ENCODE results near the gene LARP1. TPM values are rescaled to one million over a fixed set of nuclear protein-coding genes. Genes with fewer than 3 reads are reported as not detected.

The LARP1 gene
- total RNA-seq, 1 donor: 124 TPM

DNA sequence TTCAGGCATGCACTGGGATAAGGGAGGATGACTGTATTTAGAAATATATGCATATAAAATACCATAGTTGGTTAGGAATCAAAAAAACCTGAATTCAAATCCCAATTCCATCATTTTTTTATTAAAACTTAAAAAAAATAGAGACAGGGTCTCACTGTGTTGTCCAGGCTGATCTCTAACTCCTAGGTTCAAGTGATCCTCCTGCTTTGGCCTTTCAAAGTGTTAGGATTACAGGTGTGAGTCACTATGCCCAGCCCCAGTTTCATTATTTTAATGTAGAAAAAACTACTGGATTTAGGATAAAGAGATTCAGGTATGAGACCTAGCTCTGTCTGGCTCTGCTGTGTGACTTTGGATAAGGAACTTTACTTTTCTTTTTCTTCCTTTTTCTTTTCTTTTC is 3.3 kb upstream of the LARP1 start:
- Histone ChIP-seq H3K79me2 (ENCODE audit: insufficient read depth, low read length) (peaks cover 19% of the 10 kb centered on the region), H3K4me1 (ENCODE audit: insufficient read depth, low read length) (peaks cover 17% of the 10 kb centered on the region), H3K27ac (ENCODE audit: low read depth, low read length) (no peak overlapping the region), H3K4me3 (ENCODE audit: insufficient read depth, low read length) (no peak overlapping the region), H2AFZ (ENCODE audit: low read length) (no peak overlapping the region), H3K9me3 (ENCODE audit: low read depth, low read length) (no peaks in the 10 kb centered on the region), H3K36me3 (ENCODE audit: insufficient read depth, low read length) (no peaks in the 10 kb centered on the region), H3K4me2 (ENCODE audit: insufficient read depth, low read length) (no peak overlapping the region), H3K27me3 (ENCODE audit: insufficient read depth, low read length) (no peaks in the 10 kb centered on the region), H4K20me1 (ENCODE audit: insufficient read depth, low read length) (no peaks in the 10 kb centered on the region)
- no peak for DNase-seq (ENCODE audit: insufficient read length, low spot score, missing footprints)
- TF ChIP-seq, protein P1, sequence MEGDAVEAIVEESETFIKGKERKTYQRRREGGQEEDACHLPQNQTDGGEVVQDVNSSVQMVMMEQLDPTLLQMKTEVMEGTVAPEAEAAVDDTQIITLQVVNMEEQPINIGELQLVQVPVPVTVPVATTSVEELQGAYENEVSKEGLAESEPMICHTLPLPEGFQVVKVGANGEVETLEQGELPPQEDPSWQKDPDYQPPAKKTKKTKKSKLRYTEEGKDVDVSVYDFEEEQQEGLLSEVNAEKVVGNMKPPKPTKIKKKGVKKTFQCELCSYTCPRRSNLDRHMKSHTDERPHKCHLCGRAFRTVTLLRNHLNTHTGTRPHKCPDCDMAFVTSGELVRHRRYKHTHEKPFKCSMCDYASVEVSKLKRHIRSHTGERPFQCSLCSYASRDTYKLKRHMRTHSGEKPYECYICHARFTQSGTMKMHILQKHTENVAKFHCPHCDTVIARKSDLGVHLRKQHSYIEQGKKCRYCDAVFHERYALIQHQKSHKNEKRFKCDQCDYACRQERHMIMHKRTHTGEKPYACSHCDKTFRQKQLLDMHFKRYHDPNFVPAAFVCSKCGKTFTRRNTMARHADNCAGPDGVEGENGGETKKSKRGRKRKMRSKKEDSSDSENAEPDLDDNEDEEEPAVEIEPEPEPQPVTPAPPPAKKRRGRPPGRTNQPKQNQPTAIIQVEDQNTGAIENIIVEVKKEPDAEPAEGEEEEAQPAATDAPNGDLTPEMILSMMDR (IDR thresholded peaks at IDR 0.05; ENCODE audit: extremely low read depth, low read depth, low read length): no peak

DNA sequence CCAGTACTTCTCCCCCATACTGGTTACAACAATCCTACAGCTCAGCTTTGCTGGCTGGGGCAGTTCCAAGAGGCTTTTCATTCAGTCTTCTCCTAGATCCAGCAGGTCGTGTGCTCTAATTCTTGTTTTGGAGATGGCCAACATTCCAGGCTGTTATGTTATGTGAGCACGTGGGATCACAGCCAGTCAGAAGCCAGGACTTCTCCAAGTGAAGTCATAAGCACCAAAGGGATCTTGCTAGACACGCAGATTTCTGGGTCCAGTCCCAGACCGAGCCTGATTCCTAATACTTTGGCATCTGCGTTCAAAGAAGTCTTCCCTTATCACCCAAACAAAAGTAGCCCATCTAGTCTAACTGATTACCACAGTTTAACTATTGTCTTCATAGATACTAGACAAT is 1.4 kb upstream of the LARP1 start:
- TF ChIP-seq, protein P1 (IDR thresholded peaks at IDR 0.05; ENCODE audit: extremely low read depth, low read depth, low read length): no peak
- H3K36me3 ChIP-seq (ENCODE audit: insufficient read depth, low read length): no peaks in the 10 kb centered on the region
- H2AFZ ChIP-seq (ENCODE audit: low read length): peak overlapping the region; percentile 84
- peak overlapping the region; percentile 75 for H3K4me2 ChIP-seq (ENCODE audit: insufficient read depth, low read length)
- no peaks in the 10 kb centered on the region for H3K27me3 ChIP-seq (ENCODE audit: insufficient read depth, low read length)
- peaks cover 30% of the 10 kb centered on the region for H3K4me1 ChIP-seq (ENCODE audit: insufficient read depth, low read length)
- H3K27ac ChIP-seq (ENCODE audit: low read depth, low read length): peak overlapping the region; percentile 93
- H3K4me3 ChIP-seq (ENCODE audit: insufficient read depth, low read length): peak overlapping the region; percentile 73
- H3K79me2 ChIP-seq (ENCODE audit: insufficient read depth, low read length): peaks cover 37% of the 10 kb centered on the region
- H4K20me1 ChIP-seq (ENCODE audit: insufficient read depth, low read length): peaks cover 17% of the 10 kb centered on the region
- peak; percentile 92 for DNase-seq (ENCODE audit: insufficient read length, low spot score, missing footprints)
- H3K9me3 ChIP-seq (ENCODE audit: low read depth, low read length): no peaks in the 10 kb centered on the region

DNA sequence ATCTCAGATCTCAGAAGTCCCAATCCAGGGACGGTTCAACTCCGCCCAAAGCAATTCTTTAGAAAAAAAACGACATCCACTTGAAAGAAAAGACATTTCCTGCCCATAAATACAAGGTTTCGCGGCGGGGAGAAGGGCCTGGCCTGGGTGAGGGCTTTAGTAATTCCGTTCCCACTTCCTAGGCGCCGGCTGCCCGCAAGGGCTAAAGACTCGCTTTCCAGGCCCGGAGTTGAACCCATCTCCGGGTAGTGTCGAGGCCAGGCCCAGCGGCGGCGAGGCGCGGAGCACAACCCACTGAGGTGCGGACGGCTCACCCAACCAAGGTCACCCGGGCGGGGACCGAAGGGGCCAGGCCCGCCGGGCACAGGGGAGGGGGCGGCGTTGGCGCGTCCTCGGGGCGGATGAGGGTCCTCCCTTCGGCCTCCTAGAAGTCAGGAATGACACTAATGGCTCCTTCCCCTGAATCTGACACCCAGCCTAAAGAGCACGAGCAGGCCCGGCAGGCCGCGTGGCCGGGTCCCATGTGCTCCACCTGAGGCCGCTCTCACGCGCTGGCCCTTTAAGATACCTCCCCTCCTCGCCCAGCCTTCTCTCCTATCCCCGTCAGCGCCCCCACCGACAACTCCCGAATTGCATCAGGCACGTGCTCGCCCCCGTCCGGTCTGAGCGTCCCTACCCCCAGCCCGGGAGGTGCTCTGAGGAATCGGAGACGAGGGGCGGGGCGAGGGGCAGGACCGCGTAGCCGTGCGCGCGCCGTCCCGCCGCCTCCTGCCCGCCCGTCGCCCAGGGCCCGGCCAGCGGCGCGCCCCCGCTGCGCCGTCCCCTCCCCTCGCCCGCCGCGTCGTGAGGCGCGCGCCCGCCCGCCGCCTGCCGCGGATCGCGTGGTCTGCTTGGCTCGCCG is 467 bp upstream of the LARP1 start:
- no peaks in the 10 kb centered on the region for H3K27me3 ChIP-seq (ENCODE audit: insufficient read depth, low read length)
- H3K79me2 ChIP-seq (ENCODE audit: insufficient read depth, low read length): peaks cover 46% of the 10 kb centered on the region
- DNase-seq (ENCODE audit: insufficient read length, low spot score, missing footprints): peak; percentile 99
- no peaks in the 10 kb centered on the region for H3K9me3 ChIP-seq (ENCODE audit: low read depth, low read length)
- H3K36me3 ChIP-seq (ENCODE audit: insufficient read depth, low read length): no peaks in the 10 kb centered on the region
- H3K4me3 ChIP-seq (ENCODE audit: insufficient read depth, low read length): peak overlapping the region; percentile 82
- H3K4me2 ChIP-seq (ENCODE audit: insufficient read depth, low read length): peak overlapping the region; percentile 75
- peaks cover 26% of the 10 kb centered on the region for H4K20me1 ChIP-seq (ENCODE audit: insufficient read depth, low read length)
- peak overlapping the region; percentile 93 for H3K27ac ChIP-seq (ENCODE audit: low read depth, low read length)
- TF ChIP-seq, protein P1 (IDR thresholded peaks at IDR 0.05; ENCODE audit: extremely low read depth, low read depth, low read length): peak; percentile 37
- H3K4me1 ChIP-seq (ENCODE audit: insufficient read depth, low read length): peaks cover 39% of the 10 kb centered on the region
- H2AFZ ChIP-seq (ENCODE audit: low read length): peak overlapping the region; percentile 84
